B cell (primary cell): Measurements from ENCODE around the gene ACAP3. TPM values are rescaled to one million over a fixed set of nuclear protein-coding genes. Genes with fewer than 3 reads are reported as not detected.

Experiments
- ATAC-seq: fragments of 200-7000 bp; cut with Tn5 transposase; one replicate; pipeline ENCODE4 v1.10.0; 2021; ENCODE audit warnings: low read depth, mild to moderate bottlenecking, moderate number of reproducible peaks, moderate library complexity
- CTCF ChIA-PET: fragments of 350-600 bp; sonication (Branson Sonifier 250); formaldehyde crosslinking; loops from one replicate; lab custom pipeline; 2021; ENCODE audit warnings: antibody characterized with exemption, inconsistent platforms; lab: Charles Lee
- POLR2A ChIA-PET: fragments of 350-600 bp; sonication (Branson Sonifier 250); formaldehyde crosslinking; loops from one replicate; lab custom pipeline; 2021; ENCODE audit warnings: antibody characterized with exemption; lab: Charles Lee
- DNase-seq: peaks from one replicate; pipeline ENCODE4 v3.0.0; 2013
- H2AFZ ChIP-seq: 2 replicates; pipeline ENCODE4 v1.6.1; 2012; ENCODE audit warnings: mild to moderate bottlenecking, low read depth, low read length; ENCODE audit not compliant: insufficient read depth, poor library complexity, severe bottlenecking
- H3K27ac ChIP-seq, 2 donors: 1 replicate in 1 of 2; 2 replicates in 1 of 2; pipeline ENCODE4 v1.5.1; 2012 to 2013; ENCODE audit warnings: low read length in 2 of 2, mild to moderate bottlenecking in 2 of 2, moderate library complexity in 1 of 2
- H3K27me3 ChIP-seq, 4 experiments: fragments of 200-600 bp in 1 of 4; sonication (generic) in 1 of 4; replicated peaks in 1 of 4; 1 replicate in 2 of 4; 2 replicates in 2 of 4; pipeline versions ENCODE4 v1.6.1 to v1.7.0; 2013 to 2016; ENCODE audit warnings: low read length in 3 of 4, mild to moderate bottlenecking in 2 of 4, mixed read lengths in 1 of 4, moderate library complexity in 1 of 4; ENCODE audit not compliant: insufficient read depth in 4 of 4, control insufficient read depth in 3 of 4; ENCODE audit errors: control extremely low read depth in 1 of 4
- H3K36me3 ChIP-seq, 2 experiments: replicated peaks in 1 of 2; 1 replicate in 1 of 2; 2 replicates in 1 of 2; pipeline versions ENCODE4 v1.6.1 to v1.7.1; 2013; ENCODE audit warnings: low read length in 1 of 2; ENCODE audit not compliant: insufficient read depth in 2 of 2, control insufficient read depth in 1 of 2; ENCODE audit errors: control extremely low read depth in 1 of 2, extremely low read depth in 1 of 2
- H3K4me1 ChIP-seq, 2 donors: fragments of 200-600 bp in 1 of 2; sonication (generic) in 1 of 2; 1 replicate in 1 of 2; 2 replicates in 1 of 2; pipeline versions ENCODE4 v1.5.1 to v1.6.1; 2013 to 2017; ENCODE audit warnings: low read length in 2 of 2; ENCODE audit not compliant: control insufficient read depth in 2 of 2, insufficient read depth in 2 of 2
- H3K4me2 ChIP-seq: replicated peaks from 2 replicates; pipeline ENCODE3; 2012; ENCODE audit warnings: mild to moderate bottlenecking, low read depth, low read length; ENCODE audit not compliant: poor library complexity, severe bottlenecking
- H3K4me3 ChIP-seq, 5 experiments: fragments of 200-600 bp in 1 of 5; sonication (generic) in 1 of 5; 1 replicate in 3 of 5; 2 replicates in 2 of 5; pipeline versions ENCODE4 v1.5.1 to v1.7.0; 2011 to 2016; ENCODE audit warnings: low read length in 4 of 5, mild to moderate bottlenecking in 4 of 5, low read depth in 2 of 5, control low read depth in 1 of 5, moderate library complexity in 1 of 5; ENCODE audit not compliant: insufficient read depth in 1 of 5; ENCODE audit errors: control extremely low read depth in 1 of 5, extremely low read depth in 1 of 5
- H3K79me2 ChIP-seq: fragments of 200-600 bp; sonication (generic); one replicate; pipeline ENCODE4 v1.6.0; 2016; ENCODE audit warnings: low read length; ENCODE audit not compliant: control insufficient read depth, insufficient read depth
- H3K9ac ChIP-seq: fragments of 200-600 bp; sonication (generic); 2 replicates; pipeline ENCODE4 v1.6.1; 2017; ENCODE audit warnings: mild to moderate bottlenecking, low read length, moderate library complexity
- H3K9me3 ChIP-seq, 3 donors: one replicate each; pipeline versions ENCODE4 v1.6.1 to v1.7.1; 2013; ENCODE audit warnings: low read length in 2 of 3; ENCODE audit not compliant: control insufficient read depth in 2 of 3, insufficient read depth in 1 of 3; ENCODE audit errors: control extremely low read depth in 1 of 3
- H4K20me1 ChIP-seq: 2 replicates; pipeline ENCODE4 v1.6.0; 2012; ENCODE audit warnings: mild to moderate bottlenecking, low read length; ENCODE audit not compliant: insufficient read depth, control insufficient read depth, poor library complexity, severe bottlenecking
- H3K27ac Mint-ChIP-seq: one replicate; pipeline ENCODE4 v1.8.0; 2021; ENCODE audit warnings: mixed read lengths
- H3K27me3 Mint-ChIP-seq: one replicate; pipeline ENCODE4 v1.8.0; 2021; ENCODE audit warnings: mixed read lengths
- H3K4me1 Mint-ChIP-seq: one replicate; pipeline ENCODE4 v1.8.0; 2021; ENCODE audit warnings: mixed read lengths
- H3K4me3 Mint-ChIP-seq: one replicate; pipeline ENCODE4 v1.8.0; 2021; ENCODE audit warnings: mixed read lengths
- H3K9me3 Mint-ChIP-seq: one replicate; pipeline ENCODE4 v1.8.0; 2022; ENCODE audit warnings: mixed read lengths; ENCODE audit not compliant: insufficient read depth
- EZH2 ChIP-seq: IDR thresholded peaks from 2 replicates; pipeline ENCODE4 v1.6.1; 2012; ENCODE audit warnings: borderline replicate concordance, low read depth, mild to moderate bottlenecking, moderate library complexity, low read length; ENCODE audit not compliant: insufficient read depth, poor library complexity, severe bottlenecking
- WGBS: methylation state at CpG from one replicate; pipeline ENCODE4 v1.1.5; 2013; ENCODE audit warnings: missing lambda C conversion rate; ENCODE audit not compliant: insufficient coverage; 5-methylcytosine and 5-hydroxymethylcytosine counted together
- intact Hi-C: fragments of 100-400 bp; cut with micrococcal nuclease; formaldehyde crosslinking; loops from one replicate; pipeline ENCODE4 v1.10.0; 2022
- polyA plus RNA-seq: library from polyadenylated mRNA; depleted of rRNA; stranded (reverse); fragments of >200 nt; gene quantifications from 2 replicates; pipeline ENCODE4 v1.2.3, GENCODE V29; 2012
- total RNA-seq, 2 donors: library from RNA; stranded (reverse); fragments of 120-200 nt in 1 of 2; gene quantifications; 1 replicate in 1 of 2; 2 replicates in 1 of 2; pipeline versions ENCODE4 v1.2.3 to v1.2.4, GENCODE V29; 2013 to 2022
- TF ChIP-seq, protein P1 (sequence below): fragments of 200-600 bp; IDR thresholded peaks from one replicate; pipeline ENCODE4 v1.8.0; 2022; ENCODE audit warnings: antibody characterized with exemption, mild to moderate bottlenecking

Gene ACAP3
- total and polyA plus RNA-seq, 2 donors (not counting 1 experiment from before 2014, with no cell fraction given) = 40.7 to 124 TPM

DNA sequence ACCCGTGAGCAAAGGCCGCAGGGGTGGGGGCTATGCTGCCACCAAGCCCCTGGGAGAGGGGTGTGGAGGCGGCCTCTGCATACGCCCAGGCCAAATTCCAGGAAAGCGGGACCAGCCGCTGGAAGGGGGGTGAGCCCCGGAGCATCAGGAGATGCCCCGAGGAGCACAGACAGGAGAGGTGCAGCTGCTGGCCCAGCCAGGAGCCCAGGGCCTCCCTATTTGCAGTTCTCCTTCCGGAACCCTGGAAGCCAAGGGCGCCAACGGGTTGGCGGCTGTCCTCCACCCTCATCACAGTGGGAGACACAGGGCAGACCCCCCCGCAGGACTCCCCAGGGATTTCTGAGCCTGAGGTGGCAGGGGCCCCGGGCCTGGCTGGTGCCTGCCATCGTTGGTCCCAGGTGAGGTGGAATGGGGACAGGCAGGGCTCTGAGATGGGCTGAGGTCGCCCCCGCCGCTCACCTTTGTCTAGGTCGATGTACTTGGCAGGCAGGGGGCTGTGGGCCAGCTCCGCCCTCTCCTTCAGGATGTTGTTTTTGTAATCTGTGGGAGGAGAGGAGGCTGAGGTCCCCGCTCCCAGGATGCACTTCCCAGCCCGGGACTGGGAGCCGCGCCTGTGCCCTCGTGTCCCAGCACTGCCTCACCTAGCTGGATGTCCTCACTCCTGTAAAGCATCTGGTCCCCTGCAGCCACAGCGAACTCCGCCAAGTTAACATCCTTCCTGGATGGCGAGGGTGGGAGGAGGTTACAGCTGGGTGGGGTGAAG lies 45.8 kb upstream of the ACAP3 start:
- peak overlapping the region; percentile 79 for H3K4me3 Mint-ChIP-seq
- H2AFZ ChIP-seq = no peak overlapping the region
- H3K4me2 ChIP-seq = peak overlapping the region; percentile 55

More for the DNA sequence above, 45.8 kb upstream of the ACAP3 start:
- DNase-seq = peak; percentile 48
- POLR2A ChIA-PET = interaction anchor here (0.7 kb wide), 1 partner anchor 869 kb away, joined by 6 read pairs; no protein-coding TSS in a partner anchor
- H3K79me2 ChIP-seq = peaks cover under 1% of the 10 kb centered on the region
- no peaks in the 10 kb centered on the region for H3K9me3 Mint-ChIP-seq
- H3K27ac Mint-ChIP-seq = no peak overlapping the region
- 22% methylated on average over 24 of the region's 28 CpGs for WGBS
- no peak overlapping the region for H3K9ac ChIP-seq
- H3K27ac ChIP-seq = no peak overlapping the region
- H3K4me1 Mint-ChIP-seq = peaks cover 17% of the 10 kb centered on the region
- CTCF ChIA-PET = interaction anchor here (2.4 kb wide), 1 partner anchor 18 kb away, joined by 8 read pairs; no protein-coding TSS in a partner anchor
- H3K36me3 ChIP-seq = no peaks in the 10 kb centered on the region
- H4K20me1 ChIP-seq = peaks cover 6% of the 10 kb centered on the region
- ATAC-seq = no peak
- peaks cover 33 to 35% of the 10 kb centered on the region in 2 donors for H3K4me1 ChIP-seq
- peaks cover 20% of the 10 kb centered on the region for H3K27me3 Mint-ChIP-seq
- H3K9me3 ChIP-seq = peaks cover 0 to 11% (median 0%) of the 10 kb centered on the region in 3 donors
- TF ChIP-seq EZH2 = no peak
- TF ChIP-seq, protein P1, sequence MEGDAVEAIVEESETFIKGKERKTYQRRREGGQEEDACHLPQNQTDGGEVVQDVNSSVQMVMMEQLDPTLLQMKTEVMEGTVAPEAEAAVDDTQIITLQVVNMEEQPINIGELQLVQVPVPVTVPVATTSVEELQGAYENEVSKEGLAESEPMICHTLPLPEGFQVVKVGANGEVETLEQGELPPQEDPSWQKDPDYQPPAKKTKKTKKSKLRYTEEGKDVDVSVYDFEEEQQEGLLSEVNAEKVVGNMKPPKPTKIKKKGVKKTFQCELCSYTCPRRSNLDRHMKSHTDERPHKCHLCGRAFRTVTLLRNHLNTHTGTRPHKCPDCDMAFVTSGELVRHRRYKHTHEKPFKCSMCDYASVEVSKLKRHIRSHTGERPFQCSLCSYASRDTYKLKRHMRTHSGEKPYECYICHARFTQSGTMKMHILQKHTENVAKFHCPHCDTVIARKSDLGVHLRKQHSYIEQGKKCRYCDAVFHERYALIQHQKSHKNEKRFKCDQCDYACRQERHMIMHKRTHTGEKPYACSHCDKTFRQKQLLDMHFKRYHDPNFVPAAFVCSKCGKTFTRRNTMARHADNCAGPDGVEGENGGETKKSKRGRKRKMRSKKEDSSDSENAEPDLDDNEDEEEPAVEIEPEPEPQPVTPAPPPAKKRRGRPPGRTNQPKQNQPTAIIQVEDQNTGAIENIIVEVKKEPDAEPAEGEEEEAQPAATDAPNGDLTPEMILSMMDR = no peak
- H3K27me3 ChIP-seq = peaks cover 0 to 54% (median 16%) of the 10 kb centered on the region in 4 experiments
- no peak overlapping the region for H3K4me3 ChIP-seq
- intact Hi-C loops = no loop called here
